GM06990 (cell line): ENCODE measurements around the gene PRR20A.
"Not testable (repeated sequence)": the region's sequence is repeated elsewhere in the genome, so short reads cannot be mapped to it uniquely, and the experiment has no call there.

Experiments used
- DNase-seq: peaks from one replicate; pipeline ENCODE4 v3.0.0-alpha.2; 2011; ENCODE audit not compliant: insufficient read length; ENCODE audit errors: extremely low read depth
- H3K27me3 ChIP-seq: replicated peaks from 2 replicates; pipeline ENCODE4 v1.6.0; 2011; ENCODE audit warnings: low read length; ENCODE audit not compliant: control insufficient read depth, insufficient read depth
- H3K36me3 ChIP-seq: 2 replicates; pipeline ENCODE4 v1.5.1; 2011; ENCODE audit warnings: low read length; ENCODE audit not compliant: control insufficient read depth, insufficient read depth
- H3K4me3 ChIP-seq: replicated peaks from 2 replicates; pipeline ENCODE4 v1.5.1; 2011; ENCODE audit warnings: low read depth, mild to moderate bottlenecking, control low read depth, low read length
- TF ChIP-seq, protein P1 (sequence below): IDR thresholded peaks from 2 replicates; pipeline ENCODE4 v1.5.1; 2011; ENCODE audit warnings: low read length, control low read depth, mild to moderate bottlenecking, inconsistent platforms; ENCODE audit not compliant: insufficient read depth, poor library complexity, severe bottlenecking

The PRR20A gene

GRCh38 chr13:57140235-57140968 is at the start of gene PRR20A:
Gene PRR20A, plus strand, starts transcription at chr13:57140918. Its CDS starts 387 bp downstream, at chr13:57141305.
- not testable (repeated sequence) for H3K36me3 ChIP-seq, H3K4me3 ChIP-seq, H3K27me3 ChIP-seq, DNase-seq

GRCh38 chr13:57114945-57115344 is 25.8 kb upstream of the PRR20A start:
- Histone ChIP-seq H3K4me3 (no peak overlapping the region), H3K36me3 (no peaks in the 10 kb centered on the region), H3K27me3 (no peaks in the 10 kb centered on the region)
- TF ChIP-seq, protein P1, sequence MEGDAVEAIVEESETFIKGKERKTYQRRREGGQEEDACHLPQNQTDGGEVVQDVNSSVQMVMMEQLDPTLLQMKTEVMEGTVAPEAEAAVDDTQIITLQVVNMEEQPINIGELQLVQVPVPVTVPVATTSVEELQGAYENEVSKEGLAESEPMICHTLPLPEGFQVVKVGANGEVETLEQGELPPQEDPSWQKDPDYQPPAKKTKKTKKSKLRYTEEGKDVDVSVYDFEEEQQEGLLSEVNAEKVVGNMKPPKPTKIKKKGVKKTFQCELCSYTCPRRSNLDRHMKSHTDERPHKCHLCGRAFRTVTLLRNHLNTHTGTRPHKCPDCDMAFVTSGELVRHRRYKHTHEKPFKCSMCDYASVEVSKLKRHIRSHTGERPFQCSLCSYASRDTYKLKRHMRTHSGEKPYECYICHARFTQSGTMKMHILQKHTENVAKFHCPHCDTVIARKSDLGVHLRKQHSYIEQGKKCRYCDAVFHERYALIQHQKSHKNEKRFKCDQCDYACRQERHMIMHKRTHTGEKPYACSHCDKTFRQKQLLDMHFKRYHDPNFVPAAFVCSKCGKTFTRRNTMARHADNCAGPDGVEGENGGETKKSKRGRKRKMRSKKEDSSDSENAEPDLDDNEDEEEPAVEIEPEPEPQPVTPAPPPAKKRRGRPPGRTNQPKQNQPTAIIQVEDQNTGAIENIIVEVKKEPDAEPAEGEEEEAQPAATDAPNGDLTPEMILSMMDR, result no peak
- no peak for DNase-seq

DNA sequence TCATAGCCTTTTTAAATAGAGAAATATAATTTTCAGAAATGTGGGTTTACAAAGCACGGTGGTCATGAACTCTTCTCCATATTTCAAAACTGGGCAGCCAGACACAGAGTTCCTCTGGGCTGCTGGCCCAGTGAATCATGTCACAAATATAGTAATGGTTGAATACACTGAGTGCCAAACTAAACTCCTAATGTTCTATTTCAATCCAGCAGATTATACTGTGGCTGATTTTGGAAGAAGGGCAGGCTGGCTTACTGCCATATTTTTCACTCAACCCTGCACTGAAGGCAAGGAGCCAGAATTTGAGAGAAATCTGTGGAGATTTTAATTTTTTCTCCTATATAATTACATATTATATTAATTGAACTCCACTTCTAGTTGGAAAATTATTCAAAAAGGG is 17.0 kb upstream of the PRR20A start:
- Histone ChIP-seq H3K36me3 (no peaks in the 10 kb centered on the region), H3K4me3 (no peak overlapping the region), H3K27me3 (no peaks in the 10 kb centered on the region)
- no peak for DNase-seq
- TF ChIP-seq, protein P1, result no peak

- no peaks in the 10 kb centered on the region for H3K27me3 ChIP-seq
- H3K4me3 ChIP-seq, result no peak overlapping the region
- TF ChIP-seq, protein P1, result no peak
- no peak for DNase-seq
- no peaks in the 10 kb centered on the region for H3K36me3 ChIP-seq
Observed at GRCh38 chr13:57128909-57129308, 11.8 kb upstream of the PRR20A start.

DNA sequence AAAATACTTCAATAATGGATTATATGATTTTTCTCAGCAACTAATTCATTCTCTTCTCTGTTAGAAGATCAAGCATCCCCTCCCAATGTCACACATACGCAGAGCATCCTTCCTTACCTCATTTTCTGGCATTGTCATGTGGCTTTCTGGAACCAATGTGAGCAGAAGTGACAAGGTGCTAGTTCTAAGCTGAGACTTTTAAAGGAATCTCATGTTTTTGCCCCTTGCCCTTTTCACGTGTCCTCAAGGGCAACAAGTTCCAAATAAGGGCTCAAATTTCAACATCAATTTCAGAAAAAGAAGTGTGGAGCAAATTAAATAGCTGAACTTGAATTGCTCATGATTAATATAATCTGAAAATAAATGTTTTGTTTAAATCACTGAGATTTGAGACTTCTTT is 4.6 kb upstream of the PRR20A start:
- Histone ChIP-seq H3K27me3 (no peaks in the 10 kb centered on the region), H3K4me3 (no peak overlapping the region), H3K36me3 (no peaks in the 10 kb centered on the region)
- TF ChIP-seq, protein P1, result no peak
- DNase-seq, result no peak

GRCh38 chr13:57137585-57137984 is 3.1 kb upstream of the PRR20A start:
- Histone ChIP-seq H3K4me3 (no peak overlapping the region), H3K36me3 (no peaks in the 10 kb centered on the region), H3K27me3 (no peaks in the 10 kb centered on the region)
- TF ChIP-seq, protein P1, result no peak
- no peak for DNase-seq
